Caki2 (cell line): ENCODE measurements around the gene NKD1. TPM values are rescaled to one million over a fixed set of nuclear protein-coding genes. Genes with fewer than 3 reads are reported as not detected.

ENCODE experiments used
- DNase-seq: peaks from one replicate; pipeline ENCODE4 v3.0.0-alpha.2; 2015; ENCODE audit warnings: low read depth
- in situ Hi-C: cut with HindIII; loops from 2 replicates; pipeline ENCODE4 v1.10.0; 2016; ENCODE audit warnings: low sequenced_read_pairs, low pct_unique_long_range_greater_than_20kb, mixed read lengths
- total RNA-seq: library from RNA; depleted of rRNA; stranded (reverse); fragments of >200 nt; shearing (Covaris generic); gene quantifications from 2 replicates; pipeline ENCODE4 v1.2.3, GENCODE V29; 2014; ENCODE audit warnings: low replicate concordance

Gene NKD1
- total RNA-seq, 1 experiment from 2014 or later: under 0.01 TPM

GRCh38 chr16:50628156-50628802 lies 80.1 kb downstream of the NKD1 start:
- DNase-seq: no peak
- in situ Hi-C loops: no loop called here

- DNase-seq: no peak
- in situ Hi-C loops: no loop called here
Measured at GRCh38 chr16:50629334-50629733, 81.1 kb downstream of the NKD1 start.

- in situ Hi-C loops: no loop called here
- DNase-seq: no peak
Measured at GRCh38 chr16:50630394-50631020, 82.3 kb downstream of the NKD1 start.

GRCh38 chr16:50631249-50631984 lies 83.2 kb downstream of the NKD1 start:
- in situ Hi-C loops: no loop called here
- DNase-seq: no peak

DNA sequence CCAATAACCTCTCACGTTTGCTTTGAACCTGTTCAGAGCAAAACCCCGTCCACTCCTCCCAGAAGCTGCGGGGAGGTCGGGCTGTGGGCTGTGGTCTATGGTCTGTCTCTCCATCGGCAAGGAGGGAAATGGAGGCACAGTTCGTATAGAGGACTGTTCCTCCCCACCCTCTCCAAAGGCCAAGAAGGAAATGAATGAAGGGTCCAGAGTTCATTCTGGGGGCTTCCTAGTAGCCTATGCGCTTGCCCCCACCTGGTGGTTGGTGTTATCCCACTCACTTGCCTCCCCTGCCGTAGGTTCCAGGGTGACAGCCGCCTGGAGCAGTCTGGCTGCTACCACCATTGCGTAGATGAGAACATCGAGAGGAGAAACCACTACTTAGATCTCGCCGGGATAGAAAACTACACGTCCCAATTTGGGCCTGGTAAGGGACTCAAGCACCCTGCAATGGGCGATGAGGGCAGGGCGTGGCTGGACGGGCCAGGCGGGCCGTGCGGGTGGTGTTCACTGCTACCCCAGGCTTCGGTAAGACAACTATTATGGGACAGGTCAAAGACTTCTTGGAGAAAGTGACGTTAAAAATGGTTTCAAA lies 83.9 kb downstream of the NKD1 start:
- in situ Hi-C loops: no loop called here

DNA sequence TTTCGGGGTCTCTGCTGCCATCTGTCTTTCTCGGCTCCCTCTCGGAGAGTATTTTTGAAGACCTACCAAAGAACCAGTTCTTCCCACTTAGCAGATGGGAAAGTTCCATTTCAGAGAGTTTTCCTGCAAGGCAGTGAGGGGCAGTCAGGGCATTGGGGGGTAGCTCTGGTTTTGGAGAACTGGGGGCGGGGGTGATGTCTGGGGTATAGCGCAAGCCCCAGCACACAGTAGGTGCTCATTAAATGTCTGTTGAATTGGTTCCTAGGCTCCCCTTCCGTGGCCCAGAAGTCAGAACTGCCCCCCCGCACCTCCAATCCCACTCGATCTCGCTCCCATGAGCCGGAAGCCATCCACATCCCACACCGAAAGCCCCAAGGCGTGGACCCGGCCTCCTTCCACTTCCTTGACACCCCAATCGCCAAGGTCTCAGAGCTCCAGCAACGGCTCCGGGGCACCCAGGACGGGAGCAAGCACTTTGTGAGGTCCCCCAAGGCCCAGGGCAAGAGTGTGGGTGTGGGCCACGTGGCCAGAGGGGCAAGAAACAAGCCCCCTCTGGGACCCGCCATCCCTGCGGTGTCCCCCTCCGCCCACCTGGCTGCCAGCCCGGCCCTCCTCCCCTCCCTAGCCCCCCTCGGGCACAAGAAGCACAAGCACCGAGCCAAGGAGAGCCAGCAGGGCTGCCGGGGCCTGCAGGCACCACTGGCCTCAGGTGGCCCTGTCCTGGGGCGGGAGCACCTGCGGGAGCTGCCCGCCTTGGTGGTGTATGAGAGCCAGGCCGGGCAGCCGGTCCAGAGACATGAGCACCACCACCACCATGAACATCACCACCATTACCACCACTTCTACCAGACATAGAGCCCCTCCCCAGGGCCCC lies 85.0 kb downstream of the NKD1 start:
- in situ Hi-C loops: no loop called here
- DNase-seq: no peak

More for the DNA sequence above, 83.9 kb downstream of the NKD1 start:
- DNase-seq: no peak

DNA sequence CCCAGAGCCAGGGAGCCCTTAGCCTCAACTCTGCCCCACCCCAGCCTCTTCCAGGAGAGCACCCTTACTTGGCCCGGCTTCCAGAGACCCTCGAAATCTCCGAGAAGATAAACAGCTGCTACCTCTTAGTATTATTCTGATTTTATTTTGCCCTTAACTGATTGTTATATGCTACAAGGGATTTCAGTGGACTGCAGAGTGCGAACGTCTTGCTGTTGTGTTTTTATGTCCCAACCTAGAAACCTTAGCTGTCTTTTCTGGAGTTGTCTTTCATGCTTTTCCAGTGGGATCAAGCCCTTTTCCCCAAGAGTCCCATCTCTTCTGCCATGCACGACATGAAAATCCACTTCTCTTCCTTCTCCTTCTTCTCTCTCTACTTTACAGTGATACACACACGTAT lies 85.9 kb downstream of the NKD1 start:
- in situ Hi-C loops: no loop called here
- no peak for DNase-seq

- in situ Hi-C loops: no loop called here
Measured at GRCh38 chr16:50634947-50635346, 86.8 kb downstream of the NKD1 start.

DNA sequence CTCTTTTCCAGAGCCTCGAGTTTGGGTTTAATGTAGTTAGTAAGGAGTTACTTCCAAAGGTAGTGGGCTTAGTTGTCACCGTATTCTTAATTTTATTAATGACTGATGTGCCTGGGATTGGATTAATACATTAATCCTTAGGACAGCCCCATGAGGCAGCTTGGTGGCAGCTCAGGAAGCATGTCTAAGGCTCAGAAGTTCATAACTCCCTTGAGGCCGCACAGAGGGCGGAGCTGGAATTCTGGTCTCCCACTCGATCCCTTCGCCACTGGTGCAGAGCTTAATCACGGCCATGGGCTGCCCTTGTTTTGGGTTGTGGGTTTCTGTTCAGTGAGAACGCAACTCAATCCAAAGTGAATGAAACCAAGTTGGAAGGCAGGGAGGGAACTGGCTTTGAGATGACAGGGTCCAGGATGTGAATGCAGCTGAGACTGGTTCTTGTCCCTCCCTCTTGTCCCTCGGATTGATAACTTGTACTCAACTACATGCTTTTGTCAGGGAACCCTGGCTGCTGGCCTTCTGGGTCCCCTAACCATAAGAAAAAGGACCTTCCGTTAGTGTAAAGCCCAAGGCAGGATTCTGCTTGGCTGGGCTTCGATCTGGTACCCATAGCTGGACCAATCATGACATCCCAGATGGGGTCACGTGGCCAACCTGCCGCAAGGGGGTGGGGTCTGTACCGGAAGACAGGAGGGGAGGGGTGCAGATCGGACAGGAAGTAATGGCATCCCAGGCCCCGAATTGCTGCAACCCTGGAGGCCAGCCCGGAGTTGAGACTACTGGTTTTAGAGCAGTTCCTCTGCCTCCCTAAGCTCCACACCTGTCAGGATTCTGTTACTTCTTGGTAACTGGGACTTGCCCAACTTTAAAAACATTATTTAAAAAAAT lies 87.6 kb downstream of the NKD1 start:
- DNase-seq: no peak
- in situ Hi-C loops: no loop called here

More at GRCh38 chr16:50634947-50635346, 86.8 kb downstream of the NKD1 start:
- DNase-seq: no peak

DNA sequence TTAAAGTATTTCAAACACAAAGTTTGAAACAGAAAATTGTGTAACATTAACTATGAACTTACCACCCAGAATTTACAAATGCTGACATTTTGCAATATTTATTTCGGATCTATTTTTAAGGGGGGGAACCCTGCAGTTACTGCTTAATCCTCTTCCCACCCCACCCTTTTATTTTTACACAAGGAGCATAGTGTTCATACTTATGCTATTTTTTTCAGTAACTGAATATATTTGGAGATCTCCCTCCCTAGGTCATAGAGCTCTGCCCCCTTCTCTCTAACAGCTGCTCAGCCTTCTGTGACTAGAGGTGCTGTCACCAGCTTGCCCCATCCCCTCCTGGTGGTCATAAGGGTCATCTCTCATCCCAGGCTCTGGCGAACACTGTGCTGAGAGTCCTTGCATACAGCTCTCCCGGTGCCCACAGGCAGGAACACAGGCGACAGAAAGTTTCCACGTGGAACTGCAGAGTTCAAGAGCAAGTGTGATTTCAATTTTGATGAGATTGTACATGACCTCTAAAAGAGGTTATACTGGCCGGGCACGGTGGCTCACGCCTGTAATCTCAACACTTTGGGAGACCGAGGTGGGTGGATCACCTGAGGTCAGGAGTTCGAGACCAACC lies 88.7 kb downstream of the NKD1 start:
- no peak for DNase-seq
- in situ Hi-C loops: no loop called here

DNA sequence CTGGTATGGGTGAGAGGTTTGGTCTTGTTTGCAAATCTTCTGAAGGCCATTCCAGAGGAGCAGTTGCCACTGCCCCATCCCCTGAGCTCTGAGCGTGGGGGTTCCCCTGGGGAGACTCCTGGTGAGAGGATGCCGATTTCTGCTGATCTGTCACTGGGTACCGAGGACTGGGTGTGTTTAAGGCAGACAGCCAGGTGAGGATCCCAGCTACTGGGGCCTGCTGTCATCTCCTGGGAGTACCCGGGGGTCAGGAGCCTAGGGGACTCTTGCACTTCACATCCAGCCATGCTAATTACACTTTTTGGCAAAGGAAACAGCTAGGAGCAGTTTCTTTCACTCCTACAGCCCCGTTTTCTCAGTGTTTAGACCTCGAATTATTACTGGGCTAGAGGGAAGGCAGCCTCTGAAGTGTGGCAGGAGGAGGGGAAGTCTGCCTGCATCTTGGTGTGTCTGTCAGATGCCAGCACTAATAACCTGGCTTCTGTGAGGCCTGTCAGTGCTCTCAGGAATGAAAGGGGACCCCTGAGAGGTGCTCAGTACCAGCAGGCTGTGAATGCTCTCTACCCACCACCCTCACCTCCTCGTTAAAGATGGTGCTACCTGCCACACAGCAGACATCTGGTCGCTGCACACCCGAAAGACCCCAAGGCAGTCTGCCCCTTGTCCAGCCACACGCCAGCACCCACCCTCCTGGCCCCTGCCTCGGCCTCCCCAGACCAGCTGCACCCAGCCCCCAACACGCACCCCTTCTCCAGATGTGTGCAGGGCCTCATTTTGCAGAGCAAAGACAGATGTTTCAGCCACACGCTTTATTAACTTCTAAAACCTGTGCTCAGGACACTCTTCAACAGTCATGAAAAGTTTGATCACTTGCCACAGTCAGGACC lies 89.8 kb downstream of the NKD1 start:
- DNase-seq: no peak
- in situ Hi-C loops: no loop called here

- in situ Hi-C loops: no loop called here
- DNase-seq: no peak
Measured at GRCh38 chr16:50638816-50639670, 90.8 kb downstream of the NKD1 start.

GRCh38 chr16:50640391-50640790 lies 92.2 kb downstream of the NKD1 start:
- in situ Hi-C loops: no loop called here
- DNase-seq: peak; percentile 9

DNA sequence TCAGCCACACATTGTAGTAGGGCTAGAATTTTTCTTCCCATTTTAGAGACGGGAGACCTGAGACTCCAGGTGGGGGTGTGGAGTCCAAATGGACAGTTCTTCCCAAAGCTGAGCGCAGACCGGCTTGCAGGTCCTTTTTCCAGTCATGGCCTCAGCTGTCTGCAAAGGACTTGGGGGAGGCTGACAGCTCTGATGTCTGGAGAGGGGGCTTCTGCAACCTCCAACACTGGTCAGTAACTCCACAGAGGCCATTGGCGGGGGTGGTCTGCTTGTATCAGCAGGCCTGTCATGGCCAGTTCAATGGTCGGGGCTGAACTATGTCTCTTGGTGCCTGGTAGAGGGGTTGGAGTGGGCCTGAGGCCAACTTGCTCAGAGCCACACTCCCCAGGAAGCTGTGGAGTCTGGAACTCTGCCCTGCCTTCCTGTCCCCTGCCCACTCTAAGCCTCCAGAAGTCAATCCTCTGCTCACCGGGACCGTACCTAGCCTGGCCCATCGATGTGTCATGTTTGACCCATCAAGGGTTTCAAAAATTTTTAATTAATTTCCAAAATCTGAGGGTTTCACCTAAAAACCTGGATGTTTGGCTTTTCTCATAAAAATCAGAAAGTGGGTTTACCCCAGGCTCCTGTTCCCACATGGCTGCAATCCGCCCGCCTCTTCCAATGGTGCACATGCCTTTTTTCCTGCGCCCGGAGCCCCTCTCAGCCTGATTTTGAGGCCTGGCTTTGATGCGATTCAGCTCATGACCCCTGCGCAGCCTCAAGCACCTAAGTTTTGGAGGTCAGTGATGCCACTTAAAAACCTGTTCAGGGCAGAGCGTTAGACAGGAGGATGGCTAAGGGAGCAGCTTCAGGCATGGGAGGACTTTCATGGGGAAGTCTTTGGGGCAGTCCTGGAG lies 93.0 kb downstream of the NKD1 start:
- DNase-seq: no peak
- in situ Hi-C loops: no loop called here
